Measurements from ENCODE around the gene BHLHA15.

DNA sequence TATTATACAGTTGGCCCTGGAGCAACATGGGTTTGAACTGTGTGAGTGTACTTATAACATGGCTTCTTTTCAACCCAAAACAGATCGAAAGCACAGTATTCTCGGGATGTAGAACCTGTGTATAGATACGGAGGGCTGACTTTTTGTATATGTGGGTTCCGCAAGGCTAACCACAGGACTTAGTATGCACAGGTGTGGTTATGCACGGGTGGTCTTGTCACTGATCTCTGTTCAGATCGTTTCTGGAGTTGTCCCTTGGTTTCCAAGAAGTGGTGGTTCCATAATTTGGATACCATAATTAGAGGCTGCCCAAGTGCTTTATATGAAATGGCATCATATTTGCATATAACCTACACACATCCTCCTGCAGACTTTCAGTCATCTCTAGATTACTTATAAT, 10.9 kb upstream of the BHLHA15 start:
- TF ChIP-seq CTCF (IDR thresholded peaks at IDR 0.05; ENCODE audit: poor library complexity) (no peak), EZH2phosphoT487 (IDR thresholded peaks at IDR 0.05; ENCODE audit: low read depth, severe bottlenecking, unreplicated experiment) (no peak), EZH2 (IDR thresholded peaks at IDR 0.05; ENCODE audit: borderline replicate concordance) (no peak)

All from hepatocyte (in vitro differentiated cells).